Neural cell (in vitro differentiated cells): Measurements from ENCODE around the gene NMUR1. TPM values are rescaled to one million over a fixed set of nuclear protein-coding genes. Genes with fewer than 3 reads are reported as not detected.

ENCODE experiments used
- H2AFZ ChIP-seq: fragments of 200-600, 300-800 bp; sonication (generic), shearing (Covaris generic); 2 replicates; pipeline ENCODE4 v1.6.0; 2014; ENCODE audit warnings: low read depth, mild to moderate bottlenecking, antibody characterized with exemption, low read length, moderate library complexity
- H3F3A ChIP-seq: fragments of 200-600 bp; shearing (Covaris generic); 2 replicates; pipeline ENCODE4 v1.6.1; 2016; ENCODE audit warnings: mild to moderate bottlenecking, moderate library complexity, mixed read lengths, antibody characterized with exemption, low read length; ENCODE audit not compliant: insufficient read depth, poor library complexity, severe bottlenecking
- H3K27ac ChIP-seq: fragments of 200-600, 300-800 bp; sonication (generic), shearing (Covaris generic); 2 replicates; pipeline ENCODE4 v1.5.1; 2014; ENCODE audit warnings: mild to moderate bottlenecking, low read length, moderate library complexity
- H3K27me3 ChIP-seq: fragments of 300-800, 200-600 bp; sonication (generic), shearing (Covaris generic); 2 replicates; pipeline ENCODE4 v1.6.0; 2014; ENCODE audit warnings: mild to moderate bottlenecking, low read depth, low read length, moderate library complexity; ENCODE audit not compliant: insufficient read depth
- H3K36me3 ChIP-seq: fragments of 300-800, 200-600 bp; sonication (generic), shearing (Covaris generic); 2 replicates; pipeline ENCODE4 v1.5.1; 2014; ENCODE audit warnings: mild to moderate bottlenecking, antibody characterized with exemption, low read length, moderate library complexity; ENCODE audit not compliant: insufficient read depth
- H3K4me2 ChIP-seq: fragments of 300-800, 200-600 bp; sonication (generic), shearing (Covaris generic); 2 replicates; pipeline ENCODE4 v1.6.0; 2014; ENCODE audit warnings: mild to moderate bottlenecking, low read length
- H3K4me3 ChIP-seq: fragments of 300-800, 200-600 bp; sonication (generic), shearing (Covaris generic); 2 replicates; pipeline ENCODE4 v1.5.1; 2014; ENCODE audit warnings: mild to moderate bottlenecking, low read length, moderate library complexity
- H3K79me2 ChIP-seq: fragments of 200-600 bp; shearing (Covaris generic); replicated peaks from 2 replicates; pipeline ENCODE4 v1.6.0; 2014; ENCODE audit warnings: mild to moderate bottlenecking, low read length, moderate library complexity; ENCODE audit not compliant: insufficient read depth
- H3K9ac ChIP-seq: fragments of 300-800, 200-600 bp; sonication (generic), shearing (Covaris generic); 2 replicates; pipeline ENCODE4 v1.6.1; 2016; ENCODE audit warnings: mild to moderate bottlenecking, low read length, mixed read lengths
- H3K9me2 ChIP-seq: fragments of 200-600 bp; shearing (Covaris generic); 2 replicates; pipeline ENCODE4 v1.6.1; 2016; ENCODE audit warnings: mild to moderate bottlenecking, low read length, mixed read lengths; ENCODE audit not compliant: insufficient read depth
- H3K9me3 ChIP-seq: fragments of 200-600, 300-800 bp; sonication (generic), shearing (Covaris generic); 2 replicates; pipeline ENCODE4 v1.6.1; 2016; ENCODE audit warnings: mild to moderate bottlenecking, mixed run types, low read length, moderate library complexity, mixed read lengths
- H4K20me1 ChIP-seq: fragments of 200-600 bp; shearing (Covaris generic); 2 replicates; pipeline ENCODE4 v1.6.1; 2016; ENCODE audit warnings: mild to moderate bottlenecking, mixed run types; ENCODE audit not compliant: insufficient read depth
- EP300 ChIP-seq: fragments of 450-650 bp; conservative IDR thresholded peaks from 2 replicates; pipeline ENCODE4 v1.6.1; 2014; ENCODE audit warnings: antibody characterized with exemption, mild to moderate bottlenecking, moderate library complexity; ENCODE audit not compliant: poor library complexity, severe bottlenecking
- EZH2 ChIP-seq: fragments of 200-600, 300-800 bp; shearing (Covaris generic), sonication (generic); IDR thresholded peaks from 2 replicates; pipeline ENCODE4 v1.6.1; 2014; ENCODE audit warnings: antibody characterized with exemption, low read length, borderline replicate concordance, mild to moderate bottlenecking; ENCODE audit not compliant: insufficient read depth, poor library complexity, severe bottlenecking
- MXI1 ChIP-seq: fragments of 450-650 bp; conservative IDR thresholded peaks from 2 replicates; pipeline ENCODE4 v1.6.1; 2014; ENCODE audit warnings: antibody characterized with exemption, mild to moderate bottlenecking; ENCODE audit not compliant: poor library complexity, severe bottlenecking
- POLR2AphosphoS5 ChIP-seq: IDR thresholded peaks from 2 replicates; pipeline ENCODE4 v1.6.1; 2012
- RAD21 ChIP-seq: fragments of 450-650 bp; conservative IDR thresholded peaks from 2 replicates; pipeline ENCODE4 v1.6.1; 2014; ENCODE audit warnings: antibody characterized with exemption, mild to moderate bottlenecking, moderate library complexity
- SMC3 ChIP-seq: fragments of 450-650 bp; conservative IDR thresholded peaks from 2 replicates; pipeline ENCODE4 v1.6.1; 2014; ENCODE audit warnings: antibody characterized with exemption, mild to moderate bottlenecking, moderate library complexity; ENCODE audit not compliant: poor library complexity
- TAF1 ChIP-seq: IDR thresholded peaks from 2 replicates; pipeline ENCODE4 v1.6.1; 2012; ENCODE audit warnings: low read depth
- polyA plus RNA-seq: library from polyadenylated mRNA; depleted of rRNA; stranded (reverse); fragments of >200 nt; gene quantifications from 2 replicates; pipeline ENCODE4 v1.2.3, GENCODE V29; 2014
- TF ChIP-seq, protein P1 (sequence below): IDR thresholded peaks from 2 replicates; pipeline ENCODE4 v1.6.1; 2012; ENCODE audit warnings: borderline replicate concordance
- TF ChIP-seq, protein P2 (sequence below): fragments of 450-650 bp; IDR thresholded peaks from 2 replicates; pipeline ENCODE4 v1.5.1; 2014; ENCODE audit warnings: antibody characterized with exemption, mild to moderate bottlenecking, moderate library complexity; ENCODE audit not compliant: poor library complexity, severe bottlenecking

The NMUR1 gene
- polyA plus RNA-seq, 1 donor from 2014 or later = not detected

DNA sequence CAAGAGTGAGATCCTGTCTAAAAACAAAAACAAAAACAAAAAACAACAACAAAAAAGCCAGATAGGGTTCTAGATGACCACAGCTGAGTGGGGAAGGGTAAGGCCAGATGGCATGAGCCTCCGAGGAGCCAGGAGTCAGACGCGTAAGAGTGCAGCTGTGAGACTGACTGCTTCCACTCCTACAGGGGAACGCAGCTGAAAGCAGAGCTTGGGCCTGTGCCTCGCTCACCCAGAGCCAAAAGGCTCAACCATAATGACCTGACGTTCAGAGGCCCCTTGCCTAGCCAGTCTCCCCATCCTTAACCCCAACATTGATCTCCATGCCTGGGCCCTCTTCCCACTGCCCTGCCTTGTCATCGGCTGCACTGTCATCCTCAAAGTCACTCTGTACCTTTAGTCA, 39.4 kb downstream of the NMUR1 start:
- H3K9me2 ChIP-seq = no peaks in the 10 kb centered on the region
- no peak overlapping the region for H3K27ac ChIP-seq
- H4K20me1 ChIP-seq = no peaks in the 10 kb centered on the region
- H3K27me3 ChIP-seq = no peaks in the 10 kb centered on the region
- no peak overlapping the region for H3K4me2 ChIP-seq
- H2AFZ ChIP-seq = no peak overlapping the region
- H3K4me3 ChIP-seq = no peak overlapping the region
- TF ChIP-seq EZH2 (no peak), POLR2AphosphoS5 (no peak), SMC3 (no peak), MXI1 (no peak), EP300 (no peak), TAF1 (no peak), RAD21 (no peak)
- TF ChIP-seq, protein P1, sequence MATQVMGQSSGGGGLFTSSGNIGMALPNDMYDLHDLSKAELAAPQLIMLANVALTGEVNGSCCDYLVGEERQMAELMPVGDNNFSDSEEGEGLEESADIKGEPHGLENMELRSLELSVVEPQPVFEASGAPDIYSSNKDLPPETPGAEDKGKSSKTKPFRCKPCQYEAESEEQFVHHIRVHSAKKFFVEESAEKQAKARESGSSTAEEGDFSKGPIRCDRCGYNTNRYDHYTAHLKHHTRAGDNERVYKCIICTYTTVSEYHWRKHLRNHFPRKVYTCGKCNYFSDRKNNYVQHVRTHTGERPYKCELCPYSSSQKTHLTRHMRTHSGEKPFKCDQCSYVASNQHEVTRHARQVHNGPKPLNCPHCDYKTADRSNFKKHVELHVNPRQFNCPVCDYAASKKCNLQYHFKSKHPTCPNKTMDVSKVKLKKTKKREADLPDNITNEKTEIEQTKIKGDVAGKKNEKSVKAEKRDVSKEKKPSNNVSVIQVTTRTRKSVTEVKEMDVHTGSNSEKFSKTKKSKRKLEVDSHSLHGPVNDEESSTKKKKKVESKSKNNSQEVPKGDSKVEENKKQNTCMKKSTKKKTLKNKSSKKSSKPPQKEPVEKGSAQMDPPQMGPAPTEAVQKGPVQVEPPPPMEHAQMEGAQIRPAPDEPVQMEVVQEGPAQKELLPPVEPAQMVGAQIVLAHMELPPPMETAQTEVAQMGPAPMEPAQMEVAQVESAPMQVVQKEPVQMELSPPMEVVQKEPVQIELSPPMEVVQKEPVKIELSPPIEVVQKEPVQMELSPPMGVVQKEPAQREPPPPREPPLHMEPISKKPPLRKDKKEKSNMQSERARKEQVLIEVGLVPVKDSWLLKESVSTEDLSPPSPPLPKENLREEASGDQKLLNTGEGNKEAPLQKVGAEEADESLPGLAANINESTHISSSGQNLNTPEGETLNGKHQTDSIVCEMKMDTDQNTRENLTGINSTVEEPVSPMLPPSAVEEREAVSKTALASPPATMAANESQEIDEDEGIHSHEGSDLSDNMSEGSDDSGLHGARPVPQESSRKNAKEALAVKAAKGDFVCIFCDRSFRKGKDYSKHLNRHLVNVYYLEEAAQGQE = no peak
- TF ChIP-seq, protein P2, sequence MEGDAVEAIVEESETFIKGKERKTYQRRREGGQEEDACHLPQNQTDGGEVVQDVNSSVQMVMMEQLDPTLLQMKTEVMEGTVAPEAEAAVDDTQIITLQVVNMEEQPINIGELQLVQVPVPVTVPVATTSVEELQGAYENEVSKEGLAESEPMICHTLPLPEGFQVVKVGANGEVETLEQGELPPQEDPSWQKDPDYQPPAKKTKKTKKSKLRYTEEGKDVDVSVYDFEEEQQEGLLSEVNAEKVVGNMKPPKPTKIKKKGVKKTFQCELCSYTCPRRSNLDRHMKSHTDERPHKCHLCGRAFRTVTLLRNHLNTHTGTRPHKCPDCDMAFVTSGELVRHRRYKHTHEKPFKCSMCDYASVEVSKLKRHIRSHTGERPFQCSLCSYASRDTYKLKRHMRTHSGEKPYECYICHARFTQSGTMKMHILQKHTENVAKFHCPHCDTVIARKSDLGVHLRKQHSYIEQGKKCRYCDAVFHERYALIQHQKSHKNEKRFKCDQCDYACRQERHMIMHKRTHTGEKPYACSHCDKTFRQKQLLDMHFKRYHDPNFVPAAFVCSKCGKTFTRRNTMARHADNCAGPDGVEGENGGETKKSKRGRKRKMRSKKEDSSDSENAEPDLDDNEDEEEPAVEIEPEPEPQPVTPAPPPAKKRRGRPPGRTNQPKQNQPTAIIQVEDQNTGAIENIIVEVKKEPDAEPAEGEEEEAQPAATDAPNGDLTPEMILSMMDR = no peak
- no peaks in the 10 kb centered on the region for H3K9me3 ChIP-seq
- H3K79me2 ChIP-seq = no peaks in the 10 kb centered on the region
- H3K9ac ChIP-seq = no peak overlapping the region
- H3F3A ChIP-seq = no peaks in the 10 kb centered on the region
- no peaks in the 10 kb centered on the region for H3K36me3 ChIP-seq

DNA sequence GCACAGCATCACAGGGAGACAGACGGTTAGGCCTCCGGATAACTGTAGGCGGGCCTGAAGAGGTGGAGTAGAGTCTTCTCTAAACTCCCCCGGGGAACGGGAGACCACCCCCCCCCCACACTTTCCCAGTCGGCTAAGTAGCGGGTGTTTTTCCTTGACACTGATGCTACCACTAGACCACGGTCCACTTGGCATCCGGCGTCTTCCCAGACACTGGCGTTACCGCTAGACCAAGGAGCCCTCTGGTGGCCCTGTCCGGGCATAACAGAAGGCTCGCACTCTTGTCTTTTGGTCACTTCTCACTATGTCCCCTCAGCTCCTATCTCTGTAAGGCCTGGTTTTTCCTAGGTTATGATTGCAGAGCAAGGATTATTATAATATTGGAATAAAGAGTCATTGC, 40.3 kb downstream of the NMUR1 start:
- no peaks in the 10 kb centered on the region for H3K9me3 ChIP-seq
- H4K20me1 ChIP-seq = no peaks in the 10 kb centered on the region
- H3K79me2 ChIP-seq = no peaks in the 10 kb centered on the region
- TF ChIP-seq RAD21 (no peak), SMC3 (no peak), EZH2 (no peak), TAF1 (no peak), POLR2AphosphoS5 (no peak), MXI1 (no peak), EP300 (no peak)
- TF ChIP-seq, protein P2 = no peak
- TF ChIP-seq, protein P1 = no peak
- no peak overlapping the region for H3K4me3 ChIP-seq
- no peak overlapping the region for H2AFZ ChIP-seq
- no peaks in the 10 kb centered on the region for H3K36me3 ChIP-seq
- no peak overlapping the region for H3K9ac ChIP-seq
- H3K27me3 ChIP-seq = no peaks in the 10 kb centered on the region
- no peak overlapping the region for H3K4me2 ChIP-seq
- no peak overlapping the region for H3K27ac ChIP-seq
- no peaks in the 10 kb centered on the region for H3K9me2 ChIP-seq
- H3F3A ChIP-seq = no peaks in the 10 kb centered on the region
